GM19455 (cell line): ENCODE measurements around the gene USP2.

Source experiments
- ATAC-seq: cut with Tn5 transposase; IDR thresholded peaks from one replicate; pipeline ENCODE4 v1.9.1; 2021; ENCODE audit not compliant: unreplicated experiment

Gene USP2

DNA sequence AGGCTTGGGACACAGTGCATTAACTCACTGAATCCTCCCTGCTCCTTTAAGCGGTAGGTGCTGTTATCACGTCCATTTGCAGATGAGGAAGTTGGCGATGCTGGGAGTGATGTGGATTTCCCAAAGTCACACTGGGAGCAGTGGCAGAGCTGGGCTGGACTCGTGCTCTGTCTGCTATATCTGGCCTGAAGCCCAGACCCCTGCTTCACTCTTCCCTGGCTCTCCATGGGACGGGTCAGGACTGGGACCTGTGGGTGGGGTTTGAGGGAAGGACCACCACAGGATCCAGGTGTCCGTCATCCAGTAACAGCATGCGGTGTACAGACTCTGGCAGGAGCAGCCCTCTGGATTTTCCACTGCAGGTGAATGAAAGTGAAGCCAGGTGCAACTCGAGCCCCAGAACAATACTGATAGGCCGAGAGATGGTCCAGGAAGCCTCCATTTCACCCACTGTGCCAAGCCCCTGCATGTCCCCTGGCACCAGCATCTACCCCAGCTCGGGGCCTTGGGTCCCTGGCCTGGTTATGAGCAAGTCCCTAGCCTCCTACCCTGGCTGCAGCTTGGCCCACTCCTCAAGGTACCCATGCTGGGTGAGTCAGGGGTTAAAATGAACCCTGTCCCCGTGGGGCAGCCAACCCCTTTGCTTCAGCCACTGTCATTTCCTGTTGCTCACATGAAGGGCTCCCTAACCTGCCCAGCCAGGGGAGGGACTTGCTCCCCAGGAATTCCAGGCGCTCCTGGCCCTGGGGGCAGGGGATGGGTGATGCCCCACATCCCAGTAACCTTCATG, 4.2 kb downstream of the USP2 start:
- no peak for ATAC-seq

DNA sequence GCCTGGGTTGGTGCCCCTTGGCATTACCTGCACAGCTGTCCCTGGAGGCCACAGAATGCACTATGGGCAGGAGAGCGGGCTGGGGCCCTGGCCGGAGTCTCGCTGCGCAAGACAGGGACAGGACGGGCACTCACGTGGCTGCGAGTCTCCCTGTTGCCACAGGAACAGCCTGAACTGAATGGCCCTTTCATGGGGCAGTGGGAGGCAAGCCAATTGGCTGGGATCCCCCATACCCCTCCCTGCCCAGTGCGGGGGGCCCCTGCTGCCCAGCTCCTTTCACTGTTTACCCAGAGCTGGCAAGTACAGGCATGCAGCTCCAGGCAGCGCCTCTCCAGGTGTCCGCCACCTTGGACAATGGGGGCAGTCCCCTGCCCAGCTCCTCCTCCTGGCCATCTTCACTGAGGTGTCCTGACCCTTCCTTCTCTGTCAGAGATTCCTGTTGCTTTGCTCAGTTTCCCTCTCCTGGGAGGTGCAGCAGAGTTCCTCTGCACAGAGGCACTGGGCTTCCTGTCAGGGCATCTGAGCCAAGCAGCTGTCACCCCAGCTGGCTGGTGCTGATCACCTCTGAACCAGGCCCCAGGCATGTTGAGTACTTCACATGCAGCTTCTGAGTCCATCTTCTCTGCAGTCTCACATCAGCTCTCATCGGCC, 5.2 kb downstream of the USP2 start:
- no peak for ATAC-seq

DNA sequence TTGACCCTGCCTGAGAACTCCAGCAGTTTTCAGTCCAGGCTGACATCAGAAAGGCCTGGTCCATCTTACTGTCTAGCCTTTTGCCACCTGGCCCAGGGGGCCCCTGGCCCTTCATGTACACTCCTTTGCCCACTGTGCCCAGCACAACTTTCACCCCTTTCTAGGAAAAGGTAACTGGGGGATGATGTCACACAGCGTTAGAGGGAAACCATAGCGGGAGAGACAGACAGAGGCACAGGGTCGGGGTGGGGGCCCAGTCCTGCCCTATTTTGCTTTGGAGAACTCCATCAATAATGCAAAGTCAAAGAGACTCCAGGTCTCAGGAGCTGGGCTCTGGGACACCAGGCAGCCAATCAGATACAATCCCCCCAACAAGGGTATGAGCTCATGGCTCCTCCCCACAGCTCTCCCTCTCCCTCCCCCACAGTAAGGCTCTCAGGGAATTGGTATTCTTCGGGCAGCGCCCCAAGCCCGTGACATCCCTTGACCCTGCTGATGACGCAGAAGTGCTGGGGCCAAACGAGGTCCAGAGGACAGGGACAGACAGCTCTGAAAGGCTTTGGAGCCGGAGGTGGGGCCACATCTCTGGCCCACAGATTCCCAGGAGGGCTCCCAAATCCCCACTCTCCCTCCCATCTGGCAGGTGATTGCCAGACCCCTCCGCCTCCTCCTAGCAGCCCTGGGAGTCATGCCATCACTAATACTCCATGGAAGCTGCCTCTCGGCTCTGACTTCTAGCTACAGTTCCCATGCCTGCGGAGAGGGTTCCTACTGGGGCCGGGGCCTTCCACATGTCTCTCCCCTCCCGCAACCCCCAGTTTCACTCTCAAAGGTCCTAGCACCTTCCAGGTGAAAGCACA, 5.9 kb downstream of the USP2 start:
- ATAC-seq = no peak

DNA sequence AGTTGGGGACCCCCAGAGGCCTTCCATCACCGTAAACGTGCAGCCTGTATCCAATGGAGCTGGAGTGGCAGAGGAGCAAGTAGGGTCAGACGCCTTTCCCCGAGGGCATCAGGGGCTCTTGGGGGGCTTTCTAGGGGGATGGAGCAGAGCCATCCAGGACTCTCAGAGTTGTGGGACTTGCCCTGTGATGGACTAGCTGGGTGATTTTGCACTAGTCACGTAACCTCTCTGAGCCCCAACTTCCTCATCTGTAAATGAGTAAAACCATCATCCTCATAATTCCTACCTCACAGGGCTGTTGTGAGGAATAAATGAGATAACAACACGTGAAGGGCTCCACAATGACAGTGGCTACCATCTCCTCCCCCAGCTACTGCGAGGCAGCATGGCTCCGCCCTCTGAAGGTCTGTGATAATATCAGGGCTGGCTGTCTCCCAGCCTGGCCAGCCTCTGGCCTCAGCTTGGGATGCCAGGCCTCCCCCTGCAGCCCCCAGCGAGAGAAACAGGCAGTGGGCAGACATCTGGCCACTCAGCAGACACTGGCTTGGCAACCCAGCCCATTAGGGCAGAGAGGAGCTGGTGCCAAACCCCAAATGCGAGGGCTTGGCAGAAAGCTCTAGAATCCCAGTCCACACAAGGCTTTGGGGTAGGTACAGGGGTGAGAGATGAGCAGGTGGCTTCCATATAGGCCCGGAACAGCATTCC, 6.7 kb downstream of the USP2 start:
- ATAC-seq = no peak

DNA sequence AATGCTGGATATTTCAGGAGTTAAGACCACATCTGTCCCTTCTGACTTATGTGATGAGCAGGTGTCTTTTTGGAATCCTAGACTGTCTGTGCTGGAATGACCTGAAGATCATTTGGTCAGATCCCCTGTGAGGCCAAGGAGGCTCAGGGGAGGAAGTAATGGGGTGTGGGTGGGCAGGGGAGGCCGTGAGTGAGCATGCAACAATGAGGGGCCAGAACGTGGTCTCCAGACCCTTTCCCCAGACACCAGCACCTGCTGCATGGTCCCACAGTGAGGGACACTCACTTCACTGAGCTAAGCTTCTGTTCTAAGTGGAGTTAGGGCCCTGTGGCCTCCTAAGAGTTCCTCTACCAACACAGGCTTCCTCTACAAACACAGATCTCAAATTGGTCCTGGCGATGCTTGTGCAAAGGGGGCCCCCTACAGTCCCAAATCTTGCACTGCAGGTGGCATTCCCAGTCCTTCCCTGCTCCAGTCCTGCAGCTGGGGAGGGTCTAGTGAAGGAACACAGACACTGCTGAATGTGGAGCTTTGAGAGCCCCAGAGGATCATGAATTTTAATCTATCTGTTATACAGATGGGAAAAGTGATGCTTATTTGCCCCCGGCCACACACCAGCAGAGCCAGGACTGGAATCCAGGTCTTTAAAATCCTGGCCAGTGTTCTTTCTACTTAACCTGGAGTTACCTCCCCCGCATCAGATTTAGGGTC, 7.4 kb downstream of the USP2 start:
- ATAC-seq = no peak

DNA sequence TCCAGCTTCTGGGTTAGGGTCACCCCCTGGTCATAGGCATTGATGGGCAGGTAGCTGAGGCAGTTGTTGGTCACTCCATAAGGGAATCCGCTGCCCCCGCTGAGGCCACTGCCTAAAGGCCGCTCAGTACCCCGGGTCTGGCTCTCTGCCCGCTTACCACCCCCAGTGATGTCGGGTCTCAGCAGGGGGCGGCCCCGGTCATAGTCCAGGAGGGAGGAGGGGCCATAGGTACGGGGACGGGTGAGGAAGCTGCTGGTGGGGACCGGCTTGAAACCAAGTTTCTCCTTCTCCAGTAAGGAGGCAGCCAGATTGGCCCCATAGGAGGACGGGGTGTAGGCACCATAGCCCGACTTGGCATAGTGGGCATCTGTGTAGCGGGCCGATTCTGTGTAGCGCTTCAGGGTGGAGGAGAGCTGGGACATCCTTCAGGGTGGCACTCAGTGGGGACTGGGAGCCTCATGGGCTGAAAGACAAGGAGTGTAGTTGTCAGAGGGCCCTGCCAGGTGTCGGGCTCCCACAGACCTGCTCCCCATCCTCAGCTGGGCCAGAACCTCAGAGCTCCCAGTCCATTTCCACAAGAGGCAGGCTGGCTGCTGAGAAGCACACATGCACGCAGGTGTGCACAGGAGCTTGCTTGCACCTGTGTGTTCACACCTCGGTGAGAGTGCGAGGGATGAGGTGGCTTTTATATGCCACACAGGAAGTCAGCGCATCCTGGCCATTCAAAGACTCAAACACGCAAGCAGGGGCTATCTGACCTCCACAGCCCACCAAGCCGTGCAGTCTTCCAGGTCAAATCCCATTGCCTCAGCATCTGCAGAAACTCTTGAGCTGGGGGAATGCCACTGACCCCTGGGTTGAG, 8.2 kb downstream of the USP2 start:
- no peak for ATAC-seq

DNA sequence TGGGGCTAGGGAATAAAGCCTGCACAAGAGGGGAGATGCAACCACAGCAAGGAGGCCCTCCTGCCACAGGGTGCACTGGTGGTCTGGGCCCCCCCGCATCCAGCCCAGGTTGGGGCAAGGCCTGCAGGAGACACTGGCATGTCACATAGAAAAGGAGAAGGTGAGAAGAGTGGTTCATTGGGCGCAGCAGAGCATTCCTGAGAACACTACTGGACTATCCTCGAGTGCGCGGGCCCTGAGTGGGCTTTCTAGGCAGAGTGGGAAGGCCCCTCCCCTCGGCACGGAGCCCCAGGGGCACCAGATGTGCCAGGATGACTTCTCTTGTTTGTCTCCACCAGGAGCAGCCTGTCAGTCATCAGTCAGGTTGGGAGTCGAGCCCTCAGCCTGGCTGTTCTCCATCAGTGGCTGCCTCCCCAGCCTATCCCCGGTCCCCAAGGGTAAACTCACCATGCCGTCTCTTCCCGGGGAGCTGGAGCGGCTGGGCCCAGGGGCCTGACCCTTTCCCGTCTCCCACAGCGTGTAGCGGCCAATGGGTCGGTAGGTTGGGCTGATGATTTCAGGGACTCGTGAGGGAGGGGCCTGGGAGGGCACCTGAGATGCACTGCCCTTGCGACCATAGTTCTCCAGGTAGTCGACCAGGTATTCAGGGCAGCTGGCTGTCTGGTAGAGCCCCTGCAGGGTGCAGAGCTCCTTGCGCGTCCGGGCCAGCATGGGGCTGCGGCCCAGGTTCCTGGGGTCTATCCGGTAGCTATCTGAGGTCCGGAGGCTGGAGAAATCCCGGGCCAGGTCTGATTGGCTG, 9.0 kb downstream of the USP2 start:
- no peak for ATAC-seq

DNA sequence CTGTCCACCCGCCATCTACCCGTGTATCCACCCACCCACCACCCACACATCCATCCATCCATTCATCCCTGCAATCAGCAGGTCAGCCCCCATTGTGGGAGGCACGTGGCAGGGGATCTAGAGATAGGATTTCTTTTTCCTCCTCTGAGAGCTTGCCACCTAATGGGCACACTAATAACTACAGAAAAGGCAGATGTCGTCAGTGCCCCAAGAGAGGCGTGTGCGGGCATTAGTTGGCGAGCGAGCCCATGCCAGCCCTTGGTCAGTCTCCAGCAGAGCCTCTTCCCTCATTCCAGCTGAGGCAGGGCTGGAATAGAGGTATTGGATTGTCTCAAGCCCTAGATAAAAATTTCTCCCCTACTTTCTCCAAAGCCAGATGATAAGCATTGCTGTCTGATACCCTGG, 9.7 kb downstream of the USP2 start:
- ATAC-seq = no peak

DNA sequence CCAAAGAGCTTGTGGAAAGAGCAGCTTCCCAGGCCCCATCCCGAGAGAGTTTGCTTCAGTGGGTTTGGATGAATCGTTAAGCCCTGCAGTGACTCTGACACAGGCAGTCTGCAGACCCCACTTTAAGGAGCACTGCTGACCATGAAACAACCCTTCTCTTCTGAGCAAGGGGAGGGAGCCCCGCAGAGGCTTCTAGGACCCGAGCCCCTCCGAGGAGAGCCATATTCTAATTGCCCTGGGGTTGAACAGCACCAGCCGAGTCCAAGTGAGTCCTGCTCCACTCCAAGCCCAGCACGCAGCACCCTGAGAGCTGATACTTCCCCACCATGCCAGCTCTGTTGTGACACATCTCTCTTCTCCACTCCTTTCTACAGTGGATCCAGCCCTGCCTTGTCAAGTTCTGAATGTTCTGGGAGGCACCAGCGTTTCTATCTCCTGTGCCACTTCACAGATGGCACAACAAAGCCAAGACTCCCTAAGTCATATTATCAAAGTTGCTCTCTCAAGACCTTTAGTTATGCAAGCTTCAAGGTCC, 10.4 kb downstream of the USP2 start:
- ATAC-seq = no peak

DNA sequence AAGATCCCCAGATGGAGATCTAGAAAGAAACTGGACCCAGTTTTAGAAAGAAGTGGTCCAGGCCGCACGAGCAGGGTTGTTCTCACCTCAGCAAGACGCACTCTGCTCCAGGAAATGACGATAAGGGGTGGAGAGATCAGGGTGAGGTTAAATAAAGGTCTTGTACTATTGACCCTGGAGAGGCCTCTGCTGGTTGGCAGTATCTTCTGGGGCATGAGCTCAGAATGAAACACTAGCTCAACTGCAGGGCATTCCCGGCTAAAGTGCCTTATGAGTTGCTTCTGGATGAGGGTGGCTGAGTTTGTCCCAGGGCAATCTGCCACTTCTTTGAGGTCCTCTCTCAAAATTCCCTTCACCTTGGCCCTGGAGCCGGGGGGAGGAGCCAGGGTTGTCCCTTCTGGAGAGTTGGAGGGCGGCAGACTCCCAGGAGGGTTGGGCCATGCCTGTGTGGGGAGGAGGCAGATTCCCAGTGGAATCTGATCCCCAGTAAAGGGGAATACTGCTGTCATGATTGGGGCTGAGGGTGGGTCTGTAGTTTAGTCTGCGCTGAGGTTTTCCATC, 10.9 kb downstream of the USP2 start:
- no peak for ATAC-seq

DNA sequence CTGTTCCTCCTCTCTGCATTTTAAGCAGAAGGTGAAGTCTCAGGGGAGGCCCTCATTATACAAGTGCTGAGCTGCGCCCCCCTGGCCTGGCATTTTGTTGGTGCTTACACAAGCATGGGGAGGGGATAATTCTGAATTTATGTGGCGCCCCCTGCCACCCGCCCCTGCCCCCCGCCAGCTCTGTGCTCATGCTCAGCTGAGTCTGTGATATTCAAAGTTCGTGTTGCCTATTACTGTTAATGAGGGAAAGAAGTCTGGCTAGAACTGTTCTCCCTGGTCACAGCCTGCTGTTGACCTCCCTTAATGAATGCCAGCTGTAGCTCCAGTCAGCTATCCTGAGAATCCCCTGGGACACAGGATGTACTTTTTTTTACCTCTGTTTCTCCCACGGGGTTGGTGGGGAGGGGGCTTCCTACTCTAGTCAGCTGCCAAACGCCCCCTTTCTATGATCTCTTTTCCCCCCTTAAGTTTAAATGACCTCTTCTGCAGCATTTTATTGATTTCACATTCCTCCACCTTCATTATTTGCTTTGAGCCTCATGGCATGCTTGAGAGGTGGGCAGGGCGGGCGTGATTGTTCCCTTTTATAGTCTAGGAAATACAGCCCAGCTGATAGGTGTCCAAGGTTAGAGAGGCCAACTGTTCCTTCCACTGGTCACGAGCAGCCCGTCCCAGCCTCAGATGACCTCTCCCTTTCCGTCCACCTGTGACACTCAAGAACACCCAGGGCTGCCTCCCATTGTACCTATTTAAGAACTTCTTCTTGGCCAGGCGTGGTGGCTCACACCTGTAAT, 12.2 kb downstream of the USP2 start:
- no peak for ATAC-seq

DNA sequence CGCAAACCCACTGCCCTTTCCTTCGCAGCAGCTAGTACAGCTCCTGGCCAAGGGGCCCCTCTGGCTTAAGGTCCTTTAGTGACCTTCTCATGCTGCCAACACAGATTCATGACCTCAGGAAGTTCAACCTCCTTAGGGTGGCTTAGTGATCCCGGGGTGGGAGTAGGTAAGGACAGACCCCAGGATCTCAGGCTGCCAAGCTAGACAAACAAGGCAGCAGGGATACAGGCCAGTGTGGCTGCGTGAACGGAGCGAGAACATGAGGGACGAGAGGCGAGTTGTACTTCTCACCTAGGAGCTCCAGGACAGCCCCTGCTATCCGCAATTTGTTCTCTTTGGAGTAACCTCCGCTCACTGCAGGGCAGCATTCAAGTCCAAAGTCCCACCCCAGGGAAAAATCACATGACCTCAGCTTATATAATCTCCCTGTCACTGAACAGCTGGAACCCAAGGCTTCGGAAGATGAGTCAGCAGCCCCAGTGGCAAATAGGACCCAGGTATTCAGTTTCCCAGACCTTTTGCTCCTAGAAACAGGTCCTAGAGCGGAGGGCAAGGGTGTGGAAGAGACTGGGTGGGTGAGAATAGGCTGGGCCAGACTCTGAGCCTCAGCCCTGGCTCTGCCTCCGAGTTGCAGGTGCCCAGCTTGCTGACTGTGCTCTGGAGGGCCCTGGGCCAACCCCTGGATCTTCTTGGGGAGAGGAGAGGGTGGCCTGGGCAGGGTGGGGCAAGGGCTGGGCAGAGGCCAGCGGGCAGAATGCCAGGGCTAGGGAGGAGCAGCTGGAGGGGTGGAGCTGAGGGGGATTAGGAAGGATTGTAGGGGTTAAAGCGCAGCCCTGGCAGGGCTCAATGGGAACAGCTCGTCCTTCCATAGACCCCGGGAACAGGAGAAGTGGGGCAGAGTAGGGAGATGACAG, 13.1 kb downstream of the USP2 start:
- ATAC-seq = no peak

DNA sequence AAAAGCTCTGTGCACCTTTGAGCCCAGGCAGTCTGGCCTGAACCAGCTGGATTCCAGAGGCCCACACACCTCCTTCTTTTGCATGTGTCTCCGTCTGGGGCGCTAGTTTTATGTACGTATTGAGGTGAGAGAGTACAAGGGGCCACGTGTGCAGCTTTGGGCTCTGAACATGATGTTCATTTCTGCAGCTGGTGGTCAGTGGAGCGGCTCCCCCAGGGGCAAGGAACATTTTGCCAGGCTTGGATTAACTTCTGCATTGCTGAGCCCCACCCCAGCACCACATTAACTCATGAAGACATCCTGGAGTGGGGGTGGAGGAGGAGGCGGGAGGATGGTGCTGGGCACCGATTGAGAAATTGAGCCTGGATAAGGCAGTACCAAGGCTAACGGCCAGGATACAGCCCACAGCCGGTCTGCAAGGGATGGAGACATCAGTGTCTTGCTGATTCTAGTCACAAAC, 13.8 kb downstream of the USP2 start:
- no peak for ATAC-seq

DNA sequence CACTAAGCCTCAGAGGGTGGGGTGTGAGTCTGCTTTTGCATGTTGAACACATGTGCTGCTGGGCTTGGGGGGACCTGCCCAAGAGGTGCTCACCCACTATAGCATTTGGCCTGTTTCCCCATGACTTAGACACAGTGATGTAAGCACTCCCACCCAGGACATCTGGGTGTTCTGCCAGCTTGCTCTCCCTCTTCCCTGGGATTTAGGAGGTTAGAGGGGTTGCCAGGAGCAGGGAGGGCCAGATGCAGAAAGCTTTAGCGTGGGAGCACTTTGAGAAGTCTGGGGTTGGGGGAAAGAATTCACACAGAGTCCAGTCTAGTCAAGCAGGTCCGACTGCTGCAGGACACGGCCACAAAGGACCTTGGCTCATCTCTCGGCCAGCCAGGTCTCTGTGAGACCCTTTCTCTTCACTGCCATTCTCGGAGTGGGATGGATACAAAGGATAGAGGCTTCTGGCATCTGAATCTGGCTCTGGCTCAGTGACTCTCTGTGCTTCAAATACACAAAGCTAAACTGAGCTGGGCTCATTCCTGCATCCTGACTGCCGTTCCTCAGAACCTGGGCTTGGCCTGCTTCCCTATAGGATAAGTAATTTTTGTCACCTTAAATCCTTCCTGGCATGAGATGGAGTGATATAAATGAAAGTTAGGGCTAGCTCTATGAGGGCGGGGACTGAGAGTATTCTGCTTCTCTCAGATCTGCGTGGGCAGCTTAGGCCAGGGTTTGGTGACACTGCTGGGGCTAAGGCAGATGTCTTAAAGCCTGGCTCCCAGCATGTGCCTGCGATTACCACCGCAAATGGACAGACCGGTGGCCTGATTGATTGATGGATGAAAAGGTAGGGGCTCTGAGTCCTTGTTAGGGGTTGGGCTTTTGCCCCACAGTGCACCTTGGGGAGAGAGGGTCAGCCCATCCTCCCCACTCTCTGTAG, 14.5 kb downstream of the USP2 start:
- ATAC-seq = no peak

DNA sequence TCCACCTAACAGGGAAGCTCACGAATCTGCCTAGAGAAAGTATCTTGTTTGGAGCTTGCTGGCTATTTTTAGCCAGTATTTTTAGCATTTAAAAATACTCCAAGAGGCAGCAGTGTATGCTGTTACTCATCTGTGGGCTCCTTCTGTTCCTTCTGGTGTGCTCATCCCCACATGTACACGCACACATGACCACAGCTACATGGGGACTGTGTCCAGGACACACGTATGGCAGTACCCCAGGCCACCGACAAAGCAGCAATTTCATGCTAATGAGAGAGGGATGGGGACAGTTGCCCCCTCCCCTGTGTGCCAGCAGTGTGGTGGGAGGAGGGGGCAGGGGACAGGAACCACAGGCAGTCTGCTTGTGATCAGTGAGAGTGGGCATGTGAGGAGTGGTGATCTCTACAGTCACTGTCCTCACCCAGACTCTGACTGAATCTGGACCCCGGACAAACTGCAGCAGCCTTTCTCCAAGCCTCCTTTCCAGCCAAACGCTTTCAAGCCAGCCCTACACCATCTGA, 16.4 kb downstream of the USP2 start:
- no peak for ATAC-seq
